Breast epithelium (tissue), 4 donors: ENCODE results near the gene SERGEF. TPM values are rescaled to one million over a fixed set of nuclear protein-coding genes. Genes with fewer than 3 reads are reported as not detected.

Experiments used
- DNase-seq, 2 donors: peaks; one replicate each; pipeline ENCODE4 v3.0.0-alpha.2; 2019; ENCODE audit warnings: low spot score in 2 of 2
- H3K27ac ChIP-seq, 2 donors: fragments of 200-600 bp; sonication (generic) in 1 of 2; one replicate each; pipeline ENCODE4 v1.5.1; 2016 to 2019; ENCODE audit warnings: mild to moderate bottlenecking in 1 of 2
- H3K27me3 ChIP-seq, 2 donors: fragments of 200-600 bp; sonication (generic) in 1 of 2; one replicate each; pipeline versions ENCODE4 v1.5.1 to v1.6.0; 2017 to 2019; ENCODE audit warnings: control low read depth in 1 of 2, mild to moderate bottlenecking in 1 of 2
- H3K36me3 ChIP-seq: fragments of 200-600 bp; one replicate; pipeline ENCODE4 v1.5.1; 2019
- H3K4me1 ChIP-seq, 2 donors: fragments of 200-600 bp; sonication (generic); one replicate each; pipeline ENCODE4 v1.5.1; 2016 to 2019; ENCODE audit warnings: control low read depth in 1 of 2
- H3K4me3 ChIP-seq, 3 donors: fragments of 200-600 bp; sonication (generic); 1 replicate in 2 of 3; 2 replicates in 1 of 3; pipeline ENCODE4 v1.5.1; 2016 to 2019; ENCODE audit warnings: mild to moderate bottlenecking in 3 of 3, moderate library complexity in 2 of 3
- H3K9me3 ChIP-seq, 2 donors: fragments of 200-600 bp; sonication (generic) in 1 of 2; one replicate each; pipeline ENCODE4 v1.5.1; 2016 to 2019; ENCODE audit warnings: control low read depth in 1 of 2
- POLR2A ChIP-seq: fragments of 450-650 bp; IDR thresholded peaks from one replicate; pipeline ENCODE4 v1.6.1; 2016; ENCODE audit warnings: antibody characterized with exemption, mild to moderate bottlenecking, moderate library complexity
- POLR2AphosphoS5 ChIP-seq, 3 donors: sonication (generic); formaldehyde crosslinking; IDR thresholded peaks; one replicate each; pipeline ENCODE4 v1.6.1; 2017; ENCODE audit warnings: antibody characterized with exemption in 3 of 3
- intact Hi-C: fragments of 100-400 bp; cut with DNase I; formaldehyde crosslinking; loops from one replicate; pipeline ENCODE4 v1.15.1; 2023; ENCODE audit warnings: low total_unique reads
- total RNA-seq, 3 donors: library from RNA; depleted of rRNA; stranded (reverse); fragments of >200 nt; gene quantifications; one replicate each; pipeline ENCODE4 v1.1.0, GENCODE V29; 2016
- TF ChIP-seq, protein P1 (sequence below), 3 donors: fragments of 450-650 bp; IDR thresholded peaks; one replicate each; pipeline ENCODE4 v1.5.1; 2016 to 2017; ENCODE audit warnings: antibody characterized with exemption in 3 of 3, mild to moderate bottlenecking in 3 of 3, moderate library complexity in 3 of 3

The SERGEF gene
- total RNA-seq, 3 donors from 2014 or later: 31.8 to 47.5 (median 41.9) TPM

DNA sequence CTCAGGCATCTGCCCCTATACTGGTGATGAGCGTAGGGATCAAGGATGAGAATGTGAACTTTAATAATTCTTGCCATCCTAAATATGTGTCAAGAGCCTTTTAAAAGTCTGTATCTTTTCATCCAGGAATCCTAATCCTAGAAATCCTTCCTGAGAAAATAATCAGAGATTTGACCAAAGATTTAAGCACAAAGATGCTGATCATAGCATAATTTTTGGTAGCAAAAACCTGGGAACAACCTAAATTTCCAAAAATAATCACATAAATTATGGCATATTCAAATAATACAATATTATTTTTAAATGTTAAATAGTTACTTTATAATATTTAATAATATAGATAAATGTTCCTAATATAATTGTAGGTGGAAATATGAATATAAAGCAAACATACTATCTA is 76.1 kb downstream of the SERGEF start:
- no peaks in the 10 kb centered on the region for H3K9me3 ChIP-seq
- H3K36me3 ChIP-seq: no peaks in the 10 kb centered on the region
- no peaks in the 10 kb centered on the region for H3K4me1 ChIP-seq
- H3K4me3 ChIP-seq: no peak overlapping the region
- no peak for TF ChIP-seq POLR2AphosphoS5 (IDR thresholded peaks at IDR 0.05)
- TF ChIP-seq POLR2A: no peak
- TF ChIP-seq, protein P1, sequence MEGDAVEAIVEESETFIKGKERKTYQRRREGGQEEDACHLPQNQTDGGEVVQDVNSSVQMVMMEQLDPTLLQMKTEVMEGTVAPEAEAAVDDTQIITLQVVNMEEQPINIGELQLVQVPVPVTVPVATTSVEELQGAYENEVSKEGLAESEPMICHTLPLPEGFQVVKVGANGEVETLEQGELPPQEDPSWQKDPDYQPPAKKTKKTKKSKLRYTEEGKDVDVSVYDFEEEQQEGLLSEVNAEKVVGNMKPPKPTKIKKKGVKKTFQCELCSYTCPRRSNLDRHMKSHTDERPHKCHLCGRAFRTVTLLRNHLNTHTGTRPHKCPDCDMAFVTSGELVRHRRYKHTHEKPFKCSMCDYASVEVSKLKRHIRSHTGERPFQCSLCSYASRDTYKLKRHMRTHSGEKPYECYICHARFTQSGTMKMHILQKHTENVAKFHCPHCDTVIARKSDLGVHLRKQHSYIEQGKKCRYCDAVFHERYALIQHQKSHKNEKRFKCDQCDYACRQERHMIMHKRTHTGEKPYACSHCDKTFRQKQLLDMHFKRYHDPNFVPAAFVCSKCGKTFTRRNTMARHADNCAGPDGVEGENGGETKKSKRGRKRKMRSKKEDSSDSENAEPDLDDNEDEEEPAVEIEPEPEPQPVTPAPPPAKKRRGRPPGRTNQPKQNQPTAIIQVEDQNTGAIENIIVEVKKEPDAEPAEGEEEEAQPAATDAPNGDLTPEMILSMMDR (IDR thresholded peaks at IDR 0.05): no peak
- H3K27me3 ChIP-seq: no peaks in the 10 kb centered on the region
- DNase-seq: no peak
- intact Hi-C loops: no loop called here
- no peak overlapping the region for H3K27ac ChIP-seq

DNA sequence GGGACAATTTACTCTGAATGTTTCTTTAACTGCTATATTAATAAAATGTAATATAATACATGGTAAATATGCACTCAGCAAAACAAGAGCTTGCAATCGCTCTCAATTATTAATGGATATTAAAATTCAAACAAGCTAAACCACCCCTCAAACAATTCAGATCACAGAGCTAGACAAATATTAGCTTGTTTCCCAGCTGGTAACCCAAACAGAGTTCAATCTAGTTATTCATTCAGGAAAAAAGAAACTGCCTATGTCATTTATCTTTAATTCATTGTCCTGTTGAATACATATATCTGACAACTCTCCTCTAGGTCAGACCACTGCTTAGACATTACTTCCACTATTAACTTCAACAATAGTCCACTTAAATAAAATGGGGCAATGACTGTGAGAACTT is 78.7 kb downstream of the SERGEF start:
- Histone ChIP-seq H3K4me3 (no peak overlapping the region), H3K4me1 (no peaks in the 10 kb centered on the region), H3K27me3 (no peaks in the 10 kb centered on the region), H3K36me3 (no peaks in the 10 kb centered on the region), H3K9me3 (no peaks in the 10 kb centered on the region), H3K27ac (no peak overlapping the region)
- TF ChIP-seq, protein P1 (IDR thresholded peaks at IDR 0.05): no peak
- intact Hi-C loops: no loop called here
- no peak for DNase-seq

DNA sequence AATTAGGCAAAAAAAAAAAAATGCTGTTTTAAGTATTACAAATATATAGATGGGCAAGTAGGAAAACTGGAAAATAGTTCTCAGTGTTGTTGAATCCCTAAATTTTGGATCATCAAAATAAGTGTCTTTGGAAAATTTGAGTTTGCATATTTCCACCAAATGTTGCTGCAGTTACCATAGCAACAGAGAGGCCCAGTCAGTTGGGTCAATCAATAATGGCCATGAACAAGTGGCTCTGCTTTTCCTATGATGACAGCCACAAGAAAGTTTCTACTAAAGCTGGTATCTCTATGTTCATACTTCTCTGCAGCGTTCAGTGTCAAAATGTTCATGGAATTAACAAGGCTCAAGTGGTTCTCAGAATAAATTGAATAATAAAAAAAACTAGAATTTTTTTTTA is 79.1 kb downstream of the SERGEF start:
- intact Hi-C loops: no loop called here
- TF ChIP-seq, protein P1 (IDR thresholded peaks at IDR 0.05): no peak
- TF ChIP-seq POLR2A: no peak
- TF ChIP-seq POLR2AphosphoS5 (IDR thresholded peaks at IDR 0.05): no peak
- no peak overlapping the region for H3K4me3 ChIP-seq
- no peaks in the 10 kb centered on the region for H3K9me3 ChIP-seq
- H3K4me1 ChIP-seq: no peaks in the 10 kb centered on the region
- H3K36me3 ChIP-seq: no peaks in the 10 kb centered on the region
- no peak for DNase-seq
- no peak overlapping the region for H3K27ac ChIP-seq
- H3K27me3 ChIP-seq: no peaks in the 10 kb centered on the region

DNA sequence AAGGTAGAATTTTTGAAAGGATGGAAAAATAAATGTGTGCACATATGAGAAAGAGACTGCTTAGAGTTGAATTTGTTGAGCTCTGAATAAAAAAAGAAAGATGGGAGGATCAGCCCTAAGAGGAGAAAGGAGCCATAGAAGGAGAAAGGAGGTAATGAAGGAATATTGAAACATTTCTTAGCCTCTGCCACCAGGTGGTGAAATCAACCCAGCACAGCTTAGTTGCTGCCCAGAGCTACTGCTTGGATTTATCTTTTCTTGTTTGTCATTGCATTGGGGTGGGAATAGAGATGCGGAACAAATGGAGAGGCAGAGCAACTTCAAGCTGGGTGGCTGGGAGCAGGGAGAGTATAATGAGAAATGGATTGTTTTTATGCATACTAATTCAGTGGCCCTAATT is 80.4 kb downstream of the SERGEF start:
- H3K4me1 ChIP-seq: no peaks in the 10 kb centered on the region
- no peaks in the 10 kb centered on the region for H3K36me3 ChIP-seq
- no peak overlapping the region for H3K27ac ChIP-seq
- TF ChIP-seq POLR2A: no peak
- no peaks in the 10 kb centered on the region for H3K9me3 ChIP-seq
- H3K4me3 ChIP-seq: no peak overlapping the region
- DNase-seq: no peak
- intact Hi-C loops: no loop called here
- no peaks in the 10 kb centered on the region for H3K27me3 ChIP-seq

DNA sequence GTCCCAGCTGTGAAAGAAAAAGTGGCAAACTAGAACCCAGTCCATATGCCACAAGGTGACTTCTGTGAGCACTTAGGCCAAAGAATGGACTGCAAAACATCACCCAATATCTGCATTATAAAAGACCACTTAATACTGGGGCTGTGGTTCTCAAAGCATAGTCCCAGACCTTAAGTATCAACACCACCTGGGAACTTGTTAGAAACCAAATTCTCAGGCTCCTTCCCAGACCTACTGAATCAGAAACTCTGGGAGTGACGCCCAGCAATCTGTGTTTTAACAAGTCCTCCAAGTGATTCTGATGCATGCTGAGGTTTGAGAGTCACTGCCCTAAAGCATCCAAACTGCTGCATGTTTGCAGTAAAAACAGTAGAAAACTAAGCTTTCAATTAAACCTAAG is 81.3 kb downstream of the SERGEF start:
- TF ChIP-seq POLR2AphosphoS5 (IDR thresholded peaks at IDR 0.05): no peak
- TF ChIP-seq POLR2A: no peak
- TF ChIP-seq, protein P1 (IDR thresholded peaks at IDR 0.05): no peak
- Histone ChIP-seq H3K36me3 (no peaks in the 10 kb centered on the region), H3K27me3 (no peaks in the 10 kb centered on the region), H3K9me3 (no peaks in the 10 kb centered on the region), H3K4me1 (no peaks in the 10 kb centered on the region), H3K4me3 (no peak overlapping the region), H3K27ac (no peak overlapping the region)
- intact Hi-C loops: no loop called here
- no peak for DNase-seq

DNA sequence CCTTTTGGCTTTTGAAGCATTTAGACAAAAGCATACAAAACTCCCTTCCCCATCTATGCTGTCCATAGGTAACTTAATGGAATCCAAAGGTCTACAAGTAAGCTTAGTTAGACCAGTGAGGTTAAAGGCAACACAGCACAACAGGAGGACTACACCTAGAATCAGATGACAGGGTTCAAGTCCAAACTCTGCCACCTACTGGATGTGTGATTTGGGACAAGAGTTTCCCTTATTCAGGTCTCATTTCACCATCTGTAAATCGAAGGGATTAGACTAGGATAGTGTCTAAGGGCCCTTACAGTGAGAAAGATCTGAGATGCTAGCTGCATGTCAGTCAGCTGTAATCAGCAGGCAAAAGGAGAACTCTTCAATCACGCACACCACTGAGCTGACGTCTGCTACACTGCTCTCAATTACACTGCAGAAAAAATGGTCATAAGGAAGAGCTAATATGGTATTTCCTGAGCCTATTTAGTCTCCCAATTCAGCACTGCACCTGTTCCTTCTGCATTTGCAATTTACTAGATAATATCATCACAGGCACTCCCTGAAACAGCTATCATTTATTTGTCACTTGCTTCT is 82.2 kb downstream of the SERGEF start:
- Histone ChIP-seq H3K27ac (no peak overlapping the region), H3K36me3 (no peaks in the 10 kb centered on the region), H3K4me1 (no peaks in the 10 kb centered on the region), H3K9me3 (no peaks in the 10 kb centered on the region), H3K4me3 (no peak overlapping the region), H3K27me3 (no peaks in the 10 kb centered on the region)
- TF ChIP-seq, protein P1 (IDR thresholded peaks at IDR 0.05): no peak
- TF ChIP-seq POLR2A: no peak
- TF ChIP-seq POLR2AphosphoS5 (IDR thresholded peaks at IDR 0.05): no peak
- no peak for DNase-seq
- intact Hi-C loops: no loop called here
